ENCODE results near the gene GINS2.

GINS2 gene

DNA sequence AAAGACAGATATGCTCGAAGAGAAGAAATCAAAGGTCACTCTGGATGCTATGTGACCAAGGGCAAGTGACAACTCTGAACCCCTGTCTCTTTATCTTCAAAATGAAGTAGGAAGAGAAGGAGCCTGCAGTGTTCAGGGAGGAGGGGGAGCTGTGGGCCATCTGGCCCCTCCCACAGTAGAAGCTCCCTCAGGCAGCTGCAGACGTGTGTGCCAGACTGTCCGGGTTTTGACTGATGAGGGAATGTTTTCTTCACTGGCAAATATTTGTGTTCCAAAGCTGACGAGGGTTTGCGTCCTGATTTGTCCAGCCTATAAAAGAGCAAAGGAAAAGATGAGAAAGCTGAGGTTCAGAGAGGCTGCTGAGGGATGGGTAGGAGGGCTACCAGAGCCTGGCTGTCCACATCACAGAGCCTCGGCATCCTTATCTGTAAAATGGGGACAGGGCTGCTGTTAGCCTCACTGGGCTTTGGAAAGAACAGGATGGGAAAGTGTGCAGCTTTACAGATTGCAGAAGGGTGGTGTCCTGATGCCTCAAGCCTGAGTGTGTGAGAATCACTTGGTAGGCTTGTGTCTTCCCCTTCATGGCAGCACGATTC, 1.8 kb upstream of the GINS2 start:
- DNase-seq (ENCODE audit: extremely low read depth in 1 of 2, low read depth in 1 of 2): no peak

DNA sequence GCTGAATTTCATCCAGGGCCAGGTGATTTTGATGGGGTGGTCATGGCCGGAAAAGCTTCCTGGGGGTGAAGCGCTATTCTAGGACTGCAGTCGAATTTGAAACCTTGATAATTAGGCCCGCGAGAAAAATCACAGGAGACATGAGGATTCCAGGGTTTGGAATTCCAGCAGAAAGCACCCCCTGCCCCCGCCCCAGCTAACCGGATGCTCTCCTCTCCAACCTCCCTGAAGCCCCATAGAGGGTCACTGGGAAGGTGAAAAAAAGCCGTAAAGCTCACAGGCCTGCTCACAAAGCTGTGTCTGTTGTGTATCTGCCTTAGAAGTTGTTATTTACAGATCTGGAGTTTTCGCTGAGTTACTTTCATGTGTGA, 1.2 kb upstream of the GINS2 start:
- no peak for DNase-seq (ENCODE audit: extremely low read depth in 1 of 2, low read depth in 1 of 2)

DNA sequence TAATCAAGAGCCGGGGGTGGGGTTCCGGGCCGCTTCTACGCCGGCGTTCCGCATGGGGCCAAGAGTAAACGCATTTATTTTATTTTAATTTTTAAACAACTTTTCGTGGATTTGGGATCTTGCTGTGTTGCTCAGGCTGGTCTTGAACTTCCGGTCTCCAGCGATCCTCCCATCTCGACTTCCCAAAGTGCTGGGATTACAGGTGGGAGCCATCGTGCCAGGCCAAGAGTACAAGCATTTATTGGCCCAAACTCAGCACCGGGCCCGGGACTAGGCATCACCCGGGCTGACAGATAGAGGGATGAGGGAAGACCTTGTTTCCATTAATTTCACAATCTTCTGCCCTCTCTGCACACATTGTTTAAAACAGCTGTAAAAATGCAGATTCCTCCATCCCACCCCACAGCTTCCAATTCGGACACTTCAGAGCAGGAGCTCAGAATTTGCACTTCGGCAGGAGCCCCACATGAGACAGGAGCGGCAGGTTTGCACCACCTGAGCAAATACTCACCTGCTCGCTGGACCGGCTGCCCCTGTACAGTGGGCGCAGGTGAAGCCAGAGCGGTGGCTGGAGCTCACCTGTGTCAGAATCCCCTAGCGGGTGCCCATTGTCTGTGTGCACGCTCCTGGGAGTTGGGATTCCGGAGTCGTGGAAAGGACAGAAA, 663 bp upstream of the GINS2 start:
- DNase-seq (ENCODE audit: extremely low read depth in 1 of 2, low read depth in 1 of 2): no peak

DNA sequence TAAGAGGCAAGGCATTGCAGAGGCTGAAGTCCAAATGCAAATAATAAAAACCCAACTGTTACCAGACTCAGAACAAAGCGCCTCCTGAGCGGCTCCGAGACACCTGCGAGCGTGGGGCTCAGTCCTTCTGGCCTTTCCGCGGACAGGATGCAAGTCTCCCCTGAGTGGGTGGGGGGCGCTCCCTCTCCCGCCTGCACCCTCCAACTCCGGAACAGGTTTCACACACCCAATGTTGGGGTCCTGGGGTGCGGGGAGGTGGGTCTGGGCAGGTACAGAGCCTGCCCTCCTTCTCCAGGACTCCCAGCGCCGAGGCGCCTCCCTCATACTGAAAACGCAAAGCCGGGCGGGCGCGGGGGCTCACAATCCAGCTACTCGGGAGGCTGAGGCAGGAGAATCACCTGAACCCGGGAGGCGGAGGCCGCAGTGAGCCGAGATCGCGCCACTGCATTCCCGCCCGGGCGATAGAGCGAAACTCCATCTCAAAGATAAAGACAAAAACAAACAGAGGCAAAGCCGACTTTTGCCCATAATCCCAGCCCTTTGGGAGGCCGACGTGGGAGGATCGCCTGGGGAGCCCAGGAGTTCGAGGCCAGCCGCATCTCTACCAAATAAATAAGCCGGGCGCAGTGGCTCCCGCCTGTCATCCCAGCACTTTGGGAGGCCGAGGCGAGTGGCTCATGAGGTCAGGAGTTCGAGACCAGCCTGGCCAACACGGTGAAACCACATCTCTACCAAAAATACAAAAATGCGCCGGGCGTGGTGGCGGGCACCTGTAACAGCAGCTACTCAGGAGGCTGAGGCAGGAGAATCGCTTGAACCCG, 893 bp downstream of the GINS2 start:
- peak in 1 of 2 donors; percentile 7 for DNase-seq (ENCODE audit: extremely low read depth in 1 of 2, low read depth in 1 of 2)

DNA sequence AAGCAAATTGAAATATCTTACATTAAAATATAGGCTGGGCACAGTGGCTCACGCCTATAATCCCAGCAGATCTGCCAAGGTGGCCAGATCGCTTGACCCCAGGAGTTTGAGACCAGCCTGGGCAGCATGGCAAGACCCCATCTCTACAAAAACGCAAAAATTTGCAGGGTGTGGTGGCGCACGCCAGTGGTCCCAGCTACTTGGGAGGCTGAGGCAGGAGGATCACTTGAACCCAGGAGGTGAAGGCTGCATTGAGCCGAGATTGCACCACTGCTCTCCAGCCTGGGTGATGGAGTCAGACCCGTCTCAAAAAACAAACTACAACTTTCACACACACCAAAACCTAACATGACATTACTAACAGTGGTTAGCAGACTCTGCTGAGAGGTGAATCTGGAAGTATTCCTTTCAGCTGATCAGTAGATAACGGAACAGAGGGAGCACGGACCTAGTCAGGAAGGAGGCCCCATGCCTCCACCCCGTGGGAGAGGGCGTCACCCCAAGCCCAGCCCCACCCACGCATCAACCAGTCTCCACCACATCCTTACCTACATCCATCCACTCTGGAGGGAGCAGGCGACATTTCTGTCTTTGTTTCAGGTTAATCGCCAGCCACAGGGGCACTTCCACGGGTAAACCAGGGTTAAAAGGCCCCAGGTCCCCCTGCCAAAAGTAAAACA, 1.7 kb downstream of the GINS2 start:
- peak in 1 of 2 donors; percentile 33 for DNase-seq (ENCODE audit: extremely low read depth in 1 of 2, low read depth in 1 of 2)

DNA sequence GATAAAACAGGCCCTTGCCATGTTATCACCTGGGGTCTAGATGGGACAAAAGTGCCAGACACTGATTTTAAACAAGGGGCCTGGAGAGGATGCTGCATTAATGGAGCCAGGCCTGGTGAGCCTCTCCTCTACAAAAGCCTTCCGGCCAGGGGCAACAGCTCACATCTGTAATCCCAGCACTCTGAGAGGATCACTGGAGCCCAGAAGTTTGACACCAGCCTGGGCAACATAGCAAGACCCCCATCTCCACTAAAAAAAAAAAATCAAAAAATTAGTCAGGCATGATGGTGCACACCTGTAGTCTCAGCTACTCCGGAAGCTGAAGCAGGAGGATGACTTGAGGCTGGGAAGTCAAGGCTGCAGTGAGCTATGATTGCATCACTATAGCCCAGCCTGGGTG, 3.5 kb downstream of the GINS2 start:
- no peak for DNase-seq (ENCODE audit: extremely low read depth in 1 of 2, low read depth in 1 of 2)

DNA sequence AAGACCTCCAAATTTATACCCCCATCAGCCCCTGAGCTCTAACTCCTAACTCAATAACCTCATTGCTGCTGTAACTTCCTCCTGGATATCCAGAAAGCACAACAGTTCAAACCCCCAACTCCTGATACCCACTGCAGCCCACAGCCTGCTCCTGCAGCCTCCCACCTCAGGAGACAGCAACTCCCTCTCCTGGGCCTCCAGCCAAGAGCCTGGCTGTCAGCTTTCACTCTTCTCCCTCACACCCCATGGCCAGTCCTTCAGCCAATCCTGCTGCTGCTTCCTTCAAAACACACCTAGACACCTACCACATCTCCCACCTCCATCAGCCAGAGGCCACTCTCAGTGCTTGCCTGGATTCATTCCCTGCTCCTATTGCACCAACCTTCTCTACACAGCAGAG, 5.4 kb downstream of the GINS2 start:
- DNase-seq (ENCODE audit: extremely low read depth in 1 of 2, low read depth in 1 of 2): no peak

DNA sequence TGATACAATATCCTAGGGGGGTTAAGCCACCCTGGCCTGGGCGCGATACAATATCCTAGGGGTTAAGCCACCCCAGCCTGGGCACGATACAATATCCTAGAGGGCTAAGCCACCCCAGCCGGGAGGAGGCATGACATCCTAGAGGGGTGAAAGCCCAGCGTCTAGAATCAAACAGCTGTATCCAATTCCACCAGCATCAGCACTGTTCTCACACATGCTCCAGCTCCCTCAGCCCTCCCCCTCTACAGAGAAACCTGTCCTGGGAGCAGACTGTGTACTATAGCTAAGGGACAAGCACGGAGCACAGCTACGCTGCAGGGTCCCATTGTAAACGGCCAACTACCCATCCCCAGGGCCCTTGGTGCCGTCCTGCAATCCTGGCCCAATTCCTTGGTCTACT, 6.2 kb downstream of the GINS2 start:
- DNase-seq (ENCODE audit: extremely low read depth in 1 of 2, low read depth in 1 of 2): no peak

DNA sequence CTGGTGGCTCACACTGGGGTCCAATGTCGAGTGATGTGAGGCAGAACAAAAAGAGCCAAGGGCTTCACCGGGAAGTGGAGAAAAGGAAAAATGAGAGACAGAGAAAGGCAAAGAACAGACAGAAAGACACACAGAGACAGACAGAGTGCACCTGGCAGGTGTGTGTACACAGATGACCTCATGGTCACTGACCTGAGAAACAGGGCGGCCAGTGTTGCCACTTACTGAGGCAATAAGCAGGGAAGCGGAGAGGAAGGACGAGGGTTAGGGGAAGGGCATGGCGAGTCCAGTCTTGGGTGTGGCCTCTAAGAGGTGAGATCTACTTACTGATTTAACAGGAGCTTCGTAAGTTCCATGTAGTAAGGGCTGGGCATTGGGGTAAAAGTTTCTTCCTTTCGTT, 7.5 kb downstream of the GINS2 start:
- no peak for DNase-seq (ENCODE audit: extremely low read depth in 1 of 2, low read depth in 1 of 2)

DNA sequence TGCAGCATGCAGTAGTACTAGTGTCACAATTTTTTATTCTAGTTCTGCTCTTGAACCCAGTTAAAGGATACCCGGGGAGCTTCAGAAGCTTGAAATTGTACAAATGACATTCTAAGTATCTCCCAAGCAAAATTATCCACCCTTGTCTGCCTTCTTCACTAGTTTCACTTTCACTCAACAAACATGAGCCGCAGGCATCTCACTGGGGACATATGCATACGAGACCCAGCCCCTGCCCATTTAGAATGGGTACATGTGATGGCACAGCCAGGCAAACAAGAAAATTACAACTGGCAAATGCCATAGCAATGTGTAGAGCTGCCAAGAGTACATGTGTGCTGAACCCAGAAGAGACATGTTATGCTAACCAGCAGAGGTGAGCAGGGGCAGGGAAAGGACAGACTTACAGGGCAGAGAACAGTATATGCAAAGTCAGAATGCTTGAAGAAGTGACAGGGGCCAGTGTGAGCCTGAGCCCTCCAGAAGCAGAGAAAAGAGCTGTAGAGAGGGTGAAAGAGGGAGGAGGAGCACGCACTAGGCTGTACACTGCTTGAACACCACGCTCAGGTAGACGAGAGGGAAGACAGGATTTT, 8.3 kb downstream of the GINS2 start:
- DNase-seq (ENCODE audit: extremely low read depth in 1 of 2, low read depth in 1 of 2): no peak

DNA sequence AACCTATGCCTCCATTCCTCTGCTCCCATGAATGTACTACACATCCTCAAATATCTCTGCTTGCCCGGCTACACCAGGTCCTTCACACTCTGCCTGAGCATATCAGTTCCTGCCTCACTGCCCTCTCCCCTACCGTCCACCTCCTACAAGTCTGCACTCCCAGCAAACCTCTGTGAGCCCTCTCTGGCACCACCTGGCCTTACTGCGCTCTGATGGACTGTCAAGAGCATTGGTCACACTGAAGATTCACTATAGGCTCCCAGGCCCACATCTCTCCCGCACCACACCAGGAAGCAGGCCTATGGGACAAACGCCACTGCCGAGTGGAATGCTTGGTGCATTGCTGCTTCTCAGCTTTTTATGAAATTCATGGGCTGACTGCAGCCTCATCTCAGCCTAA, 8.9 kb downstream of the GINS2 start:
- no peak for DNase-seq (ENCODE audit: extremely low read depth in 1 of 2, low read depth in 1 of 2)

DNA sequence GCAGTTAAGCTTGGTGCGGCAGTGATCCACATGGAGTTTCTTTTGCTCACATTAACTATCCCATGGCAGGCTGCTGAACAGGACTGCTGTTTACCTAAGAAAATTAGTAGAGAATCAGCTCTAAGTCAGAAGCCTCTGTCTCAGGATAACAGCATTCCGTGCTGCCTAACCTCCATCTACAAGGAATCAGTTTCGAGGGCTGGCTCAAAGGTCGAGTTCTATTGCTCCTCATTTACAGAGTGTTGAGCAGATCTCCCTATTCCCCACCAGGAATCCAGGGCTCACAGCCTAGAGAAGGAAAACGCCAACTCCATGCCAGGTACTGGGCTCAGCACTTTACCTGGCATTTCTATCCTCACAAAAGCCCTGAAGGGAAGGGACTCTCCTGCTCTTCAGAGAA, 9.9 kb downstream of the GINS2 start:
- no peak for DNase-seq (ENCODE audit: extremely low read depth in 1 of 2, low read depth in 1 of 2)

DNA sequence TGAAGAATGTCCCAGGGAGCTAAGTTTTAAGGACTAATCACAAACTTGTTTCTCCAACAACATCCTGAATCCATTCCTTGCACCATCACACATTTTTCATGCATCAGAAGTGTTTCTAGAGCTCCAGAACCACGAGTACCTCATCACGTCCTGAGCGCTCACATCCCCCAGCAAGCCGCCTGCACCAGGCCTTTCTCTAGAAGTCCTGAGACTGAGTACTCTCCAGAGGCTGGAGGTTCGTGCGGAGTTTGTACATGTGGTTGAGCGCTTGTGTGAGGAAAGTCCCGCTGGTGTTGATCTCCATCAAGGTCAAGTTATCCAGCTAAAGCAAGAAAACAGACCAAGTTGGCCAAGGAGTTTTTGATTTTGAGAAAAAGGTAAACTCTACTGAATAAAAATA, 10.7 kb downstream of the GINS2 start:
- DNase-seq (ENCODE audit: extremely low read depth in 1 of 2, low read depth in 1 of 2): no peak

DNA sequence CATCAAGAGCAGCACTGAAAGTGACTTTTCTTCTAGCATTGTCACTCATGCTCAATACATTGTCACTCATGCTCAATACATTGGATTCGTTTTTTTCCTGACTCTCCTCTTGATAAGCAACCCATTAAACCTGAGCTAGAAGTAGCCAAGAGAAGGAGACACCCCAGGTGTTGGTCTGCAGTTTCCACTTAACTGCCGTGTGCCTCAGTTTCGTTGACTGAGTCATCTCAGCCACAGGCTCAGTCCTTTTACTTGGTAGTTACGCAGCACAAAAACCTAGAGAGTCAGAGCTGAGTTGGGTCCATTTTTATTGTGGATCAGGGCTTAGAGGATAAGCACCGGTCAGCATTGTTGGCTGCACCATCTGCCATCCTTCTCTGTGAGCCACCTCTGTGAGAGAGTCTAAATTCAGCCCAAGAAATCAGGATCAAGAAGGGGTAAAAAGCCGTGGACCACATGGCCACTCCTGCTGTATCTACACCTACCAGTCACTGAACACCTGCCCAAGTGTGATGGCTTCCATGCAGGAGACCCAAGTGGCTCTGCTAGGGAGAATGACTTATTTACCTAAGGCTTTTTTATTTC, 11.3 kb downstream of the GINS2 start:
- DNase-seq (ENCODE audit: extremely low read depth in 1 of 2, low read depth in 1 of 2): no peak

DNA sequence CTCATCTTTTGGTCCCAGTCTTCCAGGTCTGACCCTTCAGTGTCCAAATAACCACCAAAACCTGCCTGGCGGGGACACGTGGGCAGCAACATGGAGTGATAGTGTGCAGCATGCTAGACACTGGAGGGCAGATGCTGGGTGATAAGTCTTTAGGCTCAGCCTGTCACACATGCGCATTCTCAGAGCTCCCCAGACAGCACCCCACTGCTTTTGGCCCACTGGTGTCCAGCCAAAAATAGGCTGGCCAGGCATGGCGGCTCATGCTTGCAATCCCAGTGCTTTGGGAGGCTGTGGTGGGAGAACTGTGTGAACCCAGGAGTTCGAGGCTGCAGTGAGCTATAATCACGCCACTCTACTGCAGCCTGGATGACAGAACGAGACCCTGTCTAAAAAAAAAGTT, 12.3 kb downstream of the GINS2 start:
- DNase-seq (ENCODE audit: extremely low read depth in 1 of 2, low read depth in 1 of 2): no peak

DNA sequence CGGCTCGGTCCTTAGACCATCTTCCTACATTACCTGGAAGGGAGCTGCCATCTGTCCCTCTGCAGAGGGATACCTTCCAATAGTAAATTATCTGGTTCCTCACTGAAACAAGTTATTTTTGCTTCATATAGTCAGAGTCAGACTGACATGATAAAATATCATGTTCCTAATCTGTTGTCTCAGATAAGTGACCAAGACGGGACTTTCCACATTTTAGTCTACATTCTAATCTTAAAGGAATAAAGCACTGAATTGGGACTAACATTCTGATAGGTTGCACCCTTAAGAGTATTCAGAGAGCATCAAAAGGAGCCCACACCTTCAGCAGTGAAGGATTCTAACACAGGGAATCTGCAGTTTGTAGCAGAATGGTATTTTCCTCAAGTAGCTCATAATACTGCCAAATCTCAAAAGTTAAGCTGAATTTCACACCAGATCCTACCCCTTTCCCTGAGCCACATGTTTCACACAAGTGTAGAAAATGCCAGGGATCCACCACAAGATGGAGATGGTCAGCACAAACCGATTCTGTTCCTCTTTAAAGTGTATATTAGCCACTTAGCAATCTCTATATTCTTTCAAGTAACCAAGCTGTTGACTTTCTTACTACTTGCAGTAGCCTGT, 13.4 kb downstream of the GINS2 start:
- no peak for DNase-seq (ENCODE audit: extremely low read depth in 1 of 2, low read depth in 1 of 2)

DNA sequence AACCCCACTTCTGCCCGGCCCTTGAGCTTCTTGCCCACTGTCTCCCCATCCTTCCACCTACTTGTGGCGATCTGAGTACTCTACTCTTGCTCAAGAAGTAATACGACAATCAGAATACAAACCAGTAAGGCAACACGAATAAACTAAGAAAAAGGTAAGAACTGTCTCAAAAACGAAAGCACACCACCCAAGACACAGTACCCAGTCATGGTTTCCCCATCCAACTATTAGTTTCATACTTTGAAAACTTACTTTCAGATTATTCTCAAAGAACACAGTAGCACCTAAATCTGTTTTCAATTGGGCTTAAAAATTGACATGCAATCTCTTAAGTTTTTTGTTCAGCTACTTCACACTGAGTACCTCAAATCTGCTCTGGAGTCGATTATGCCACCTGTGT, 13.9 kb downstream of the GINS2 start:
- no peak for DNase-seq (ENCODE audit: extremely low read depth in 1 of 2, low read depth in 1 of 2)

DNA sequence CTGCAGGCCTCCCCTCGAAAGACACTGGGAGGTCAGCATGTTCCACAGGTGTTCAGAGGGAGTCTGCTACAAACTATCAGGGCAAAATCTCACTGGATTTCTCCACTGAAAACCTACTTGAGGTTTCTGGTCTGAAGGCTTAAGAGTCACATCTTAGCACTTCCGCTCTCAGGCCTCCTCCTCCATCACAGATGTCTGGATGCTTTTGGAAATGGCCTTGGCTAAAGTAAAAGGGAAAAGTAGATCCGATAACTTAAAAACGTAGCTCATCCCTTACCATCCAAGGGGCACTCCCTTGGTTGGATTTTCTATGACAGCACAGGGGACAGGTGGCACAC, 14.4 kb downstream of the GINS2 start:
- DNase-seq (ENCODE audit: extremely low read depth in 1 of 2, low read depth in 1 of 2): no peak

DNA sequence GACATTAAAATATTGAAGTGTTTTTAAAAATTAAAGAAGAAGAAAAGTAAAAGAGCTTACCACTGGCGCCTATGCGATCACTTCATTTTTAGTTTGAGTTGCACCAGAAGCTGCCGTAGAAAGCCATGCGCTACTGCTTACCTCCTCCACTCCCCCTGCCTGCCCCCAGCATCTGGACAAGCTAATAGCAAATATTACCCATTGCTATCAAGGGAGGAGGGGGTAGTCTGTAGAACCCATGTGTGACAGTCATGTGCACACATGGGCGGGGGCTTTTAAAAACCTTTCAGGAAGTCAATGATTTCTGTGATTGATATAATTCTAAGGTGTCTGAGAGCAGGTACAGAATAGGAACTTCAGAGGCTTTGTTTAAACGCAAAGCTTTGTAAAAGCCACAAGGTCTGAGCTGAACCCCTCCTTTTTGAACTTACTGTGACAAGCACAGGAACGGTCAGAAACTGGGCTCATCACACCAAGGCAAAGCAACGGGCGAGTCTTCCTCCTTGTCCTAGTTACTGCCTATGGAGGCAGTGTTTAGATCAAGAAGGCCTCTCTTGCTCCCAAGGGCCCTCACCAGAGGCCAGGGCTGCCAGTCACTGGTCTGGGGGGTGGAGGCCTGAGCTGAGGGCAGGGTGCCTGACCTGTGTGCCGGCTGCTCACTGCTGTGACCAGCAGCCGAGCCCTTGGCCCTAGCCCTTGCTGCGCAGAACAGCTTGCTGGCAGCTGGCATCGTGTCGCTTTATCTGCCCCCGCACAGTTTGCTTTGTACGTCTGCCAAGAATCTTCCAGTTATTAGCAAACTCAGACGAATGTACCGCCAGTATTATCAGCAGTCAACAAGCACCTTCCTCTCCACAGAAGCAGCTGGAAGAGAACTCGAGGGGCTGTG, 15.0 kb downstream of the GINS2 start:
- DNase-seq (ENCODE audit: extremely low read depth in 1 of 2, low read depth in 1 of 2): no peak

DNA sequence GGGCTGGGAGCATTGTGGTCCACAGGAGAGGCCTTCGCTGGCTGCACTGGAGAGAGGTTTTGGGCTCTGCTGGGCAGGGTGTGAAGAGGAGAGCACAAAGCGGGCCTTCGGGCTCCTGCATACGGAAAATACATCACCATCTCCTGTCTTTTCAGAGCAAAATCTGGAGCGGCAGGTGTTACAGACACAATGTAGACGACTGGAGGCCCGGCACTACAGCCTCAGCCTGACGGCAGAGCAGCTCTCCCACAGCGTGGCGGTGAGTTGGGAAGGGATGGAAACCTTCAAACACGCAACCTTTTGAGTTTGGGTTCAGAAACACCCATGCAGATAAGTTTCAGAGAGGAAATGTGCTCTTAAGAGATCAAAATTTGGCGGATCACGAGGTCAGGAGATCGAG, 17.9 kb downstream of the GINS2 start:
- DNase-seq (ENCODE audit: extremely low read depth in 1 of 2, low read depth in 1 of 2): no peak
